GM10266 (cell line): ENCODE measurements around the gene TTC3.

Experiments
- DNase-seq: peaks from one replicate; pipeline ENCODE4 v3.0.0; 2012; ENCODE audit errors: extremely low spot score
- TF ChIP-seq, protein P1 (sequence below): IDR thresholded peaks from 2 replicates; pipeline ENCODE4 v1.5.1; 2012; ENCODE audit warnings: mild to moderate bottlenecking, low read depth; ENCODE audit not compliant: control insufficient read depth, insufficient read depth; ENCODE audit errors: missing control alignments

Gene TTC3

DNA sequence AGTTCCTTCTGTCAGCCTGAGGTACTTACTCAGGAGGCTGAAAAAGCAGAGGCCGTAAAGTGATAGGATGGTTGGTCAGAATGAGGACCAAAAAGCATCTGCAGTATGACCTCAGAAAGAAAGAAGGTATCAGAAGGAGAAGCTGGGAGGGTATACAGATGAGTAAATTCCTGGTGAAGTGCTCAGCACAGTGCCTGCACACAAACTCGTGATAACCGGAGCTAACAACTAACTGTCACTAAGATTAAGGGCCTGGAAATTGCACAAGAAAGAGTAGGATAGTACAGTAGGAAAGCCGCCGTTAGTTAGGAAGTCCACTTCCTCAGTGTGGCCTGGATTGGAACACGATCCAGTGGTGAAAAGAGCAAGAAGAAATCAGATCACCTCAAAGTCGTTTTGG, 131.5 kb downstream of the TTC3 start:
- DNase-seq: no peak
- TF ChIP-seq, protein P1, sequence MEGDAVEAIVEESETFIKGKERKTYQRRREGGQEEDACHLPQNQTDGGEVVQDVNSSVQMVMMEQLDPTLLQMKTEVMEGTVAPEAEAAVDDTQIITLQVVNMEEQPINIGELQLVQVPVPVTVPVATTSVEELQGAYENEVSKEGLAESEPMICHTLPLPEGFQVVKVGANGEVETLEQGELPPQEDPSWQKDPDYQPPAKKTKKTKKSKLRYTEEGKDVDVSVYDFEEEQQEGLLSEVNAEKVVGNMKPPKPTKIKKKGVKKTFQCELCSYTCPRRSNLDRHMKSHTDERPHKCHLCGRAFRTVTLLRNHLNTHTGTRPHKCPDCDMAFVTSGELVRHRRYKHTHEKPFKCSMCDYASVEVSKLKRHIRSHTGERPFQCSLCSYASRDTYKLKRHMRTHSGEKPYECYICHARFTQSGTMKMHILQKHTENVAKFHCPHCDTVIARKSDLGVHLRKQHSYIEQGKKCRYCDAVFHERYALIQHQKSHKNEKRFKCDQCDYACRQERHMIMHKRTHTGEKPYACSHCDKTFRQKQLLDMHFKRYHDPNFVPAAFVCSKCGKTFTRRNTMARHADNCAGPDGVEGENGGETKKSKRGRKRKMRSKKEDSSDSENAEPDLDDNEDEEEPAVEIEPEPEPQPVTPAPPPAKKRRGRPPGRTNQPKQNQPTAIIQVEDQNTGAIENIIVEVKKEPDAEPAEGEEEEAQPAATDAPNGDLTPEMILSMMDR: no peak

DNA sequence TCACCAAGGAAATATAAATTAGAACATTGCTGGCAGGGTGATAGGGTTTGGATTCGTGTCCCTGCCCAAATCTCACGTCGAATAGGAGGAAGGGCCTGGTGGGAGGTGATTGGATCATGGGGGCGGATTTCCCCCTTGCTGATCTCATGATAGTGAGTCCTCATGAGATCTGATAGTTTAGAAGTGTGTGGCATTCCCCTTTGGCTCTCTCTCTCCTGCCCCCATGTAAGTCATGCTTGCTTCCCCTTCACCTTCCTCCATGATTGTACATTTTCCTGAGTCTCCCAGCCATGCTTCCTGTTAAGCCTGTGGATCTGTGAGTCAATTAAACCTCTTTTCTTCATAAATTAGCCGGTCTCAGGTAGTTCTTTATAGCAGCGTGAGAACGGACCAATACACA, 133.4 kb downstream of the TTC3 start:
- TF ChIP-seq, protein P1: no peak

GRCh38 chr21:37207441-37208009, 134.5 kb downstream of the TTC3 start:
- no peak for DNase-seq
- TF ChIP-seq, protein P1: no peak

More for the DNA sequence above, 133.4 kb downstream of the TTC3 start:
- no peak for DNase-seq

DNA sequence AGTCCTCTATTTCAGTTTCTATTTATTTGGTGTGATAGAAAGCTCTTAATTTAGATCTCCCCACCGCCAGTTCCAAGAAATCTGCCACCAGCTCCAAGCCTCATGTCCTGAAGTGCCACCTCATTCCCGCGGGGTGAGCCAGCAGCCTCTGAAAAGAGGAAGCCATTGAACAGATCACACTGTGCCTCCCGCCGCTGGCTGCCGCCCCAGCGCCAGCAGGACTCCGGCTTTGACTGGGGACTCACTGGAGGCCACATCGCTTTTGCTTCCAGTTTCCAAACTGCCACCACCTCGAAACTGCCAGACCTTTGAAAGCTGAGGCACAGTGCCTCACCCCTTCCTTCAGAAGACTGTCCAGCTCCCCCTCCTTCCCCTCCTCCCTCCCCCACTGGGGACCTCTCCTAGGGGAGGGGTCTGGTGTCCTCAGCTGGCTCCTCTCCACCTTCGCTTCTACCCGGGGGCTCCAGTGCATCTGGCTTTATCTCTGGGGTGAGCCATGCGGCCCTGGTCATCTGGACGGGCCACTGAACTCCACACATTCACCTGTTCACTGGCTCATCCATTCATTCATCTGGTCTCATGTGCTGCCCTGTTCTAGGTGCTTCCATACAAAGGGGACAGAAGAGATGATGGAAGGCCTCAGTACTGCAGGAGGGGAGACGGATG, 135.1 kb downstream of the TTC3 start:
- TF ChIP-seq, protein P1: no peak
- peak; percentile 72 for DNase-seq

DNA sequence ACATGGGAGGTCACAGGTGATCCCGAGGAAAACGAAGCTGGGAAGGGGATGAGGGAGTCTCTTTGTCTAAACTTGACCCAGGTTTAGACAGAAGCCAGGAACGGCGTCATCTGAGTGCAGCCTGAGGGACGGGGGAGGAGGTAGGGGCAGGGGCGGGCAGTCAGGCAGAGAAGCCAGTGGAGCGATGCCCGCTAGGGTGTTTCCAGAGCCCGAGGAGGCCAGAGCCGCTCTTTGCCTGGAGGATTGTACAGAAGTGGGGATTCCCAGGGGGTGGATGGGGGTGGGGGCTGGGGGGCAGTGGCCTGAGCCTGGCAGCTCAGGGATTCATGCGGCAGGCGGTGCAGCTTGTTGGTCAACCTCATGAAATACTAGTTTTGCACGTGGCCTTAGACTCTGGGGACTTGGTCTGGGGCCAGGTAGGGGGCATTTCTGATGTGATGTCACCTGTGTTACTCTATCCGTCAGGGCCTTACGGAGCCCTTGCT, 135.7 kb downstream of the TTC3 start:
- DNase-seq: peak; percentile 73
- TF ChIP-seq, protein P1: no peak

- DNase-seq: no peak
- TF ChIP-seq, protein P1: no peak
Measured at GRCh38 chr21:37210130-37210529, 137.1 kb downstream of the TTC3 start.

- TF ChIP-seq, protein P1: no peak
- DNase-seq: no peak
Measured at GRCh38 chr21:37210799-37211198, 137.7 kb downstream of the TTC3 start.
